Measurements from ENCODE around the gene ARFGEF3.

ARFGEF3 gene

GRCh38 chr6:138290423-138290962 lies 128.8 kb downstream of the ARFGEF3 start:
- H3K4me1 Mint-ChIP-seq: no peaks in the 10 kb centered on the region
- peaks cover 3% of the 10 kb centered on the region for H3K27me3 Mint-ChIP-seq
- H3K9me3 Mint-ChIP-seq: no peaks in the 10 kb centered on the region
- no peak overlapping the region for H3K27ac Mint-ChIP-seq
- H3K4me3 Mint-ChIP-seq: no peak overlapping the region
- no peaks in the 10 kb centered on the region for H3K36me3 Mint-ChIP-seq

- H3K36me3 Mint-ChIP-seq: no peaks in the 10 kb centered on the region
- H3K4me1 Mint-ChIP-seq: no peaks in the 10 kb centered on the region
- H3K27me3 Mint-ChIP-seq: peaks cover 3% of the 10 kb centered on the region
- no peak overlapping the region for H3K4me3 Mint-ChIP-seq
- no peak overlapping the region for H3K27ac Mint-ChIP-seq
- H3K9me3 Mint-ChIP-seq: no peaks in the 10 kb centered on the region
Measured at GRCh38 chr6:138291036-138291848, 129.5 kb downstream of the ARFGEF3 start.

GRCh38 chr6:138291849-138292181 lies 130.1 kb downstream of the ARFGEF3 start:
- Mint-ChIP-seq H3K4me1 (no peaks in the 10 kb centered on the region), H3K36me3 (no peaks in the 10 kb centered on the region)

GRCh38 chr6:138292482-138292881 lies 130.7 kb downstream of the ARFGEF3 start:
- H3K4me1 Mint-ChIP-seq: no peaks in the 10 kb centered on the region
- H3K9me3 Mint-ChIP-seq: no peaks in the 10 kb centered on the region
- H3K4me3 Mint-ChIP-seq: no peak overlapping the region
- H3K27me3 Mint-ChIP-seq: peaks cover 3% of the 10 kb centered on the region
- no peaks in the 10 kb centered on the region for H3K36me3 Mint-ChIP-seq
- H3K27ac Mint-ChIP-seq: no peak overlapping the region

More at GRCh38 chr6:138291849-138292181, 130.1 kb downstream of the ARFGEF3 start:
- Mint-ChIP-seq H3K27me3 (peaks cover 3% of the 10 kb centered on the region), H3K27ac (no peak overlapping the region), H3K4me3 (no peak overlapping the region), H3K9me3 (no peaks in the 10 kb centered on the region)

DNA sequence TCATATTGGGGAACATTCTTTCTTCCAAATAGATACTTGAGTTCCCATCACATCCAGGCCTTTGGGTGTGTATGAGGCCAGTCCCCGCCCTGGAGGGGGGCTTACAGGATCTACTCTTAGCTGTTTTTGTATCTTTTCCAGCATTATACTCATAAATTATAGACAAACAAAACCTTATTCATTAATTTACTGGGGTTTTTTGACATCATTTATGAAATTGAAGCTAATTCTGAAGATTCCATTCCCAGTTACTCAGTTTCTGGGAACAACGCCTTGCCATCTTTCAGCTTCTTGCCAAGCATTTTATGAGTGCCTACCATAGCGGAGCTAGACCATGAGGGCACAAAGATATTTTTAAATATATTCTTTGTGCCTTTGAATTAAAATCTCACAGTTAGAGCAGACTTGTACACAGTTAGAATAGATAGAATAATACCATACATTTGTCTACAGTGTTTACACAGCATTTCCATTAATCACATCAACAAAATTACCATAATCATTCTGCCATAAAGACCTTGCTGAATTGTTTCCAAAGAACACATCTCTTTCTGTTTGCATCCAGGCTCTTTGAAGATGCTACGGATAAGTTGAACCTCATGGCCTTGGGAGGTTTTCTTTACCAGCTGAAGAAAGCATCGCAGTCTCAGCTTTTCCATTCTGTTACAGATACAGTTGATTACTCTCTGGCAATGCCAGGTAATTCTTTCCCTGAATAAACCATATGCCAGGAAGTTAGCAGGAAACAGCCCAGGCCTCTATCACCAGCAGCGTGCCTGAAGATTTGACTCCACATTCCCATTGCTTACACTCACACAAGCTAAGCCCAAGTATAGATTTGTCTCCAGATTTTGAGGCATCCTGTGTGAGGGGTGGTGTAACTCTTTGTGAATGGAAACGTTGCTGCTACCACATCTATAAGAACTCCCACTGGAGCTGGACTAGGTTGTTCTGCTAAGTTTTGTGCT lies 132.0 kb downstream of the ARFGEF3 start:
- H3K9me3 Mint-ChIP-seq: no peaks in the 10 kb centered on the region
- peaks cover 5% of the 10 kb centered on the region for H3K27me3 Mint-ChIP-seq
- H3K4me1 Mint-ChIP-seq: no peaks in the 10 kb centered on the region
- no peak overlapping the region for H3K27ac Mint-ChIP-seq
- H3K4me3 Mint-ChIP-seq: no peak overlapping the region
- no peaks in the 10 kb centered on the region for H3K36me3 Mint-ChIP-seq

DNA sequence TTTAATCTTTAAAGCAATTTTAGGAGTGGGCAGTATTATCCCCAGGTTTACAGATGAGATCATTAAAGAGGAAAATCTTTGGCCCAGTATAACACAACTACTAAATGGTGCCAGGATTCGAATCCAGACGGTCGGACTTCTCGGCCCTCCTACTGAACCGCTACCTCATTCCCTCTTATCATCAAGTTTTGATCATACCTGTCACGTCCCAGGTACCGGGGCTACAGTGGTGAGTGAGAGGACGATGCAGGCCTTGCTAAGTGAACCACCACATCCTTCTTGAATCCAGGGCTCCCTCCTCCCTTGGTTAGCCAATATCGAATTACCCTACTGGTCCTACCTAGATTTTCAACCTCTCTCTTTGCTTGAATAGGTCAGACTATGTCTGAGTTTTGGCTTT lies 134.6 kb downstream of the ARFGEF3 start:
- Mint-ChIP-seq H3K27me3 (peaks cover 12% of the 10 kb centered on the region), H3K27ac (no peak overlapping the region), H3K4me1 (no peaks in the 10 kb centered on the region), H3K4me3 (no peak overlapping the region), H3K9me3 (no peaks in the 10 kb centered on the region), H3K36me3 (no peaks in the 10 kb centered on the region)

GRCh38 chr6:138296786-138297185 lies 135.0 kb downstream of the ARFGEF3 start:
- no peak overlapping the region for H3K4me3 Mint-ChIP-seq
- no peaks in the 10 kb centered on the region for H3K4me1 Mint-ChIP-seq
- H3K27me3 Mint-ChIP-seq: peaks cover 12% of the 10 kb centered on the region
- no peak overlapping the region for H3K27ac Mint-ChIP-seq
- H3K36me3 Mint-ChIP-seq: no peaks in the 10 kb centered on the region
- no peaks in the 10 kb centered on the region for H3K9me3 Mint-ChIP-seq

- Mint-ChIP-seq H3K4me1 (no peaks in the 10 kb centered on the region), H3K27ac (no peak overlapping the region), H3K9me3 (no peaks in the 10 kb centered on the region), H3K27me3 (peaks cover 12% of the 10 kb centered on the region), H3K4me3 (no peak overlapping the region), H3K36me3 (no peaks in the 10 kb centered on the region)
Measured at GRCh38 chr6:138297761-138298298, 136.1 kb downstream of the ARFGEF3 start.

DNA sequence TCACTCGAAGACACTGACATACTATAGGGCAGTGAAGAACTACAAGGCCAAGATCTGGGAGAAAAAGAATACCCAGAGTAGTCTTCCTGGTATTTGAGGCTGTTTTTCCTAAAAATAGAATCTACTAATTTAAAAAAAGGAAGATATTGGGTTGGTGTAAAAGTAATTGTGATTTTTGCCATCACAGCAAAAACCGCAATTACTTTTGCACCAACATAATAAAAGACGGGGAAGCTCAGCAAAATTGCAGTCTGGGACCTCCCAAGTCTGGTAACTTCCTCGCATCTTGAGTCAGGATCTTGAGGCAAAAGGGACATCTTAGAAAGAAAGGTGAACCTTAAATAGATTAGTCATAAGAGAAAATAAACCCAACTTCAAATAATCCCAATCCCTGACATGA lies 138.7 kb downstream of the ARFGEF3 start:
- H3K27me3 Mint-ChIP-seq: peaks cover 9% of the 10 kb centered on the region
- H3K4me3 Mint-ChIP-seq: no peak overlapping the region
- H3K36me3 Mint-ChIP-seq: no peaks in the 10 kb centered on the region
- no peaks in the 10 kb centered on the region for H3K4me1 Mint-ChIP-seq
- H3K27ac Mint-ChIP-seq: no peak overlapping the region
- no peaks in the 10 kb centered on the region for H3K9me3 Mint-ChIP-seq

GRCh38 chr6:138302554-138302953 lies 140.8 kb downstream of the ARFGEF3 start:
- H3K9me3 Mint-ChIP-seq: no peaks in the 10 kb centered on the region
- H3K36me3 Mint-ChIP-seq: no peaks in the 10 kb centered on the region
- H3K4me1 Mint-ChIP-seq: no peaks in the 10 kb centered on the region
- no peak overlapping the region for H3K27ac Mint-ChIP-seq
- peaks cover 9% of the 10 kb centered on the region for H3K27me3 Mint-ChIP-seq
- H3K4me3 Mint-ChIP-seq: no peak overlapping the region

DNA sequence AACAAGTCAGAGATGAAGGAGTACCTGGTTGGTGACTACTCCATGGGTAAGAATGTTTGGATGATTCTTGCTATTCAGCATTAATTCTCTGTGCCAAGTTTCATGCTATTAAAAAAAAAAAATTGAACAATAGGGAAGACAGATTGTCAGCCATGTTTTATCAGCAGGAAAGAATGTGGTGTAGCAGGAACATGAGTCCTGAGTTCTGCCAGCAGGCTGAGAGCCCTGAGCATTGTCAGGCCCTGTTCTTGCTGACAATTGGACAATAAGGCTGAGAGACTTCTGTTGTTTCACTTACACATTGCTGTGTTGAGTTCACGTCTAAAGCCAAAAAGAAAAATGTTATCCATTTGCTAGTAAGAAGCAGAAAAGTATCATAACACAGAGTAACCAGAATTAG lies 145.6 kb downstream of the ARFGEF3 start:
- Mint-ChIP-seq H3K27me3 (peaks cover 2% of the 10 kb centered on the region), H3K9me3 (no peaks in the 10 kb centered on the region), H3K36me3 (no peaks in the 10 kb centered on the region), H3K4me1 (no peaks in the 10 kb centered on the region), H3K27ac (no peak overlapping the region), H3K4me3 (no peak overlapping the region)

- Mint-ChIP-seq H3K4me1 (no peaks in the 10 kb centered on the region), H3K27ac (no peak overlapping the region), H3K36me3 (no peaks in the 10 kb centered on the region), H3K27me3 (peaks cover 2% of the 10 kb centered on the region), H3K4me3 (no peak overlapping the region), H3K9me3 (no peaks in the 10 kb centered on the region)
Measured at GRCh38 chr6:138307816-138308730, 146.3 kb downstream of the ARFGEF3 start.

DNA sequence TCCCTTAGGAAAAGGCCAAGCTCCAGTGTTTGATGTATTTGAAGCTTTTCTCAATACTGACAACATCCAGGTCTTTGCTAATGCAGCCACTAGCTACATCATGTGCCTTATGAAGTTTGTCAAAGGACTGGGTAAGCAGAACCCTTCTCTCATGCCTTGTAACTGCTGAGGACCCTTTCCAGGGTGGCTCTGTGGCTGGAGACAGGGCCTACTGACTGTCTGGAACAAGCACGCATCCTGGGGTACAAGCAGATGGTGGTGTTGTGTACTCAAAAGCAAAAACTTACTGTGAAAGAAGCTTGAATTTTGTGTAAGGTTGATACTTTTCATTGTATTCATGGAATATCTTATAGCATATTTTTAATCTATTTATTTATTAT lies 147.0 kb downstream of the ARFGEF3 start:
- H3K9me3 Mint-ChIP-seq: no peaks in the 10 kb centered on the region
- no peaks in the 10 kb centered on the region for H3K36me3 Mint-ChIP-seq
- H3K4me3 Mint-ChIP-seq: no peak overlapping the region
- no peaks in the 10 kb centered on the region for H3K4me1 Mint-ChIP-seq
- no peak overlapping the region for H3K27ac Mint-ChIP-seq
- peaks cover 2% of the 10 kb centered on the region for H3K27me3 Mint-ChIP-seq

DNA sequence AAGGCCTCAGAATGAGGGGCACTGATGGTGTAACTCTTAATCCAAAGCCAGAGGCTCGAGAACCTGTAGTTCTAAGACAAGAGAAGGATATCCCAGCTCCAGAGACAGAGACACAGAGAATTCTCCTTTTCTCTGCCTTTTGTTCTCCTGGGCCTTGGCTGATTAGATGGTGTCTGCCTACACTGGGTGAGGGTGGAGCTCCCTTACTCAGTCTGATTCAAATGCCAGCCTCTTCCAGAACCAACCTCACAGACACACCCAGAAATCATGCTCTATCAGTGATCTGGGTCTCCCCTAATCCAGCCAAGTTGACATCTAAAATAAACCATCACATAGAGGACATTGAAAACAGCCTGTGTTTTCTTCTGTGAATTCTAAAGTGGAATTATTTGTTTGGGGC lies 148.0 kb downstream of the ARFGEF3 start:
- no peaks in the 10 kb centered on the region for H3K36me3 Mint-ChIP-seq
- H3K27me3 Mint-ChIP-seq: peaks cover 2% of the 10 kb centered on the region
- no peak overlapping the region for H3K4me3 Mint-ChIP-seq
- H3K9me3 Mint-ChIP-seq: no peaks in the 10 kb centered on the region
- no peaks in the 10 kb centered on the region for H3K4me1 Mint-ChIP-seq
- H3K27ac Mint-ChIP-seq: no peak overlapping the region

- H3K36me3 Mint-ChIP-seq: no peaks in the 10 kb centered on the region
- peaks cover 2% of the 10 kb centered on the region for H3K27me3 Mint-ChIP-seq
- H3K9me3 Mint-ChIP-seq: no peaks in the 10 kb centered on the region
- H3K27ac Mint-ChIP-seq: no peak overlapping the region
- H3K4me1 Mint-ChIP-seq: no peaks in the 10 kb centered on the region
- H3K4me3 Mint-ChIP-seq: no peak overlapping the region
Measured at GRCh38 chr6:138310294-138310693, 148.6 kb downstream of the ARFGEF3 start.

Data from activated naive CD4-positive, alpha-beta T cell treated with anti-CD3 and anti-CD28 coated beads, Interleukin-2, amount 50 U/mL, for 24 hours (primary cell).